ENCODE results near the gene NAP1L4. TPM values are rescaled to one million over a fixed set of nuclear protein-coding genes. Genes with fewer than 3 reads are reported as not detected.

Gene NAP1L4
- total and polyA plus RNA-seq, 2 of the 4 experiments (the other 2 are of a cell fraction) = 71.5 to 80.7 TPM

GRCh38 chr11:3002871-3003270 is 10.7 kb upstream of the NAP1L4 start:
- peaks cover 15% of the 10 kb centered on the region for H4K20me1 ChIP-seq (ENCODE audit: insufficient read depth, low read length)
- no peak overlapping the region for H3K4me2 ChIP-seq (ENCODE audit: low read depth, low read length)
- H3K36me3 ChIP-seq (ENCODE audit: control insufficient read depth, insufficient read depth, low read length) = peaks cover 79% of the 10 kb centered on the region
- H2BK20ac ChIP-seq (ENCODE audit: low read depth, low read length) = no peak overlapping the region
- ChIA-PET CTCF (no interaction called here), POLR2A (ENCODE audit: unreplicated experiment) (no interaction called here)
- H3K18ac ChIP-seq (ENCODE audit: low read depth, low read length) = no peak overlapping the region
- no peak overlapping the region for H2BK120ac ChIP-seq (ENCODE audit: low read depth, low read length)
- H3K9ac ChIP-seq (ENCODE audit: low read depth, low read length) = no peak overlapping the region
- BruUV-seq (replicated peaks) = no TSS peak
- peaks cover 9% of the 10 kb centered on the region for H3K4me1 ChIP-seq (ENCODE audit: control insufficient read depth, insufficient read depth, low read length)
- no peak overlapping the region for H3K23ac ChIP-seq (ENCODE audit: low read depth, low read length)
- H3K14ac ChIP-seq (replicated peaks; ENCODE audit: low read depth, low read length) = no peak overlapping the region
- peaks cover 6 to 34% of the 10 kb centered on the region in 2 experiments; a peak in 2 of 4 replicates for H3K79me1 ChIP-seq (ENCODE audit: low read depth in 1 of 2, low read length in 2 of 2)
- no peak for DNase-seq
- ATAC-seq (ENCODE audit: low read depth) = no peak
- H3K56ac ChIP-seq (ENCODE audit: extremely low read depth, insufficient read depth, low read length) = no peak overlapping the region
- no peak overlapping the region for H4K8ac ChIP-seq (ENCODE audit: low read depth in 2 of 2, low read length in 2 of 2)
- H4K91ac ChIP-seq (ENCODE audit: insufficient read depth, low read depth, low read length) = no peak overlapping the region
- H3K4me3 ChIP-seq (ENCODE audit: insufficient read depth, low read depth, low read length) = no peak overlapping the region
- H2BK5ac ChIP-seq (ENCODE audit: low read depth, low read length, poor library complexity, severe bottlenecking) = no peak overlapping the region
- no peak overlapping the region for H2AK9ac ChIP-seq (replicated peaks; ENCODE audit: low read depth, low read length, poor library complexity)
- H3K27ac ChIP-seq (ENCODE audit: insufficient read depth, low read length) = no peak overlapping the region
- intact Hi-C loops (cut with micrococcal nuclease) = no loop called here
- no peak overlapping the region for H4K5ac ChIP-seq (ENCODE audit: low read depth, low read length)
- no peak for TF ChIP-seq POLR2A (IDR thresholded peaks at IDR 0.05; ENCODE audit: low read depth, low read length)
- no peak for TF ChIP-seq FOS (IDR thresholded peaks at IDR 0.05; ENCODE audit: low read depth, low read length)
- TF ChIP-seq RCOR1 (IDR thresholded peaks at IDR 0.05; ENCODE audit: insufficient replicate concordance, low read length) = no peak
- TF ChIP-seq CHD1 (IDR thresholded peaks at IDR 0.05; ENCODE audit: low read depth, low read length) = no peak
- TF ChIP-seq CTCF (conservative IDR thresholded peaks at IDR 0.05; ENCODE audit: low read depth, low read length) = no peak
- TF ChIP-seq RFX5 (IDR thresholded peaks at IDR 0.05; ENCODE audit: low read depth, low read length) = no peak
- TF ChIP-seq MXI1 (IDR thresholded peaks at IDR 0.05; ENCODE audit: borderline replicate concordance, low read depth, low read length) = no peak
- TF ChIP-seq ELK1 (IDR thresholded peaks at IDR 0.05; ENCODE audit: borderline replicate concordance, low read depth, low read length) = no peak
- peaks cover 18% of the 10 kb centered on the region; the same call in 1 of the 2 replicates for H3K9me1 ChIP-seq (ENCODE audit: insufficient read depth, low read length)
- in situ Hi-C loops (cut with MboI; ENCODE audit: low sequenced_read_pairs) = no loop called here
- no peak overlapping the region for H2AK5ac ChIP-seq (ENCODE audit: low read depth, low read length)
- H2BK15ac ChIP-seq (ENCODE audit: low read depth, low read length) = no peak overlapping the region
- H3K27me3 ChIP-seq (ENCODE audit: control insufficient read depth, insufficient read depth, low read length) = no peaks in the 10 kb centered on the region
- H3K9me3 ChIP-seq (ENCODE audit: control insufficient read depth, insufficient read depth, low read length) = no peaks in the 10 kb centered on the region
- no peak overlapping the region for H3K4ac ChIP-seq (ENCODE audit: low read depth, low read length)
- dilution Hi-C loops (cut with HindIII; ENCODE audit: low sequenced_read_pairs, unreplicated experiment) = no loop called here
- no peak overlapping the region for H2AFZ ChIP-seq (replicated peaks; ENCODE audit: low read length, poor library complexity)
- 100% methylated on average over 1 of the region's 8 CpGs; no CpG with 5 or more reads in 1 of the 2 experiments for WGBS, 2 experiments (ENCODE audit: extremely low coverage in 2 of 2, insufficient read length in 1 of 2)

Measured in IMR-90 (cell line).